ENCODE measurements around the gene DPP6. TPM values are rescaled to one million over a fixed set of nuclear protein-coding genes. Genes with fewer than 3 reads are reported as not detected.

DPP6 gene
- total RNA-seq, 4 donors from 2014 or later, result 1.8 to 33.7 (median 6.4) TPM

DNA sequence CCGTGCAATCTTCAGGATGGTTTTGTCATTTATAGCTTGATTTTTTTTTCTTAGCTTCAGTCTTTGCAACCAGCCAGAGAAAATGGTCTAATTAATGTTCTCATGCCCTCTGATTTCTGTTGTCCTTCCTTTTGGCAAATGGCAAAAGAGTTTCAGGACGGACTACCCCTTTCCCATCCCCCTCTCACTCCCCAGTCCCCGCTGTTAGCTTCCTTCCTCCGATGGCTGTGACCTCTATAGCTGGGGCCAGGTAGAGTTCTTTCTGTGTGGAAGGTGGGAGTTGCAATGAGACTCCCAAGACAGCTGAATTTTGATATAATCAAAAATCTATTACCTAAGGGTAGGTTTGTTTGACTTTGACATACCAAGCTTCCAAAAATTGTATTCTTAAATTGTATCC is 588.7 kb downstream of the DPP6 start:
- in situ Hi-C loops (cut with MboI; ENCODE audit: low pct_ligation_motif_present in 1 of 4, low pct_unique_long_range_greater_than_20kb in 1 of 4, low sequenced_read_pairs in 3 of 4), result no loop called here
- DNase-seq, result no peak
- Histone ChIP-seq H3K4me1 (no peaks in the 10 kb centered on the region), H3K36me3 (no peaks in the 10 kb centered on the region), H3K27me3 (no peaks in the 10 kb centered on the region), H3K27ac (no peak overlapping the region), H3K4me3 (no peak overlapping the region), H3K9me3 (no peaks in the 10 kb centered on the region)
- WGBS, 2 donors (ENCODE audit: low coverage in 1 of 2), result 0 to 69% methylated on average over 1 to 4 of the region's 4 CpGs
- TF ChIP-seq EP300 (IDR thresholded peaks at IDR 0.05; ENCODE audit: low read depth) (no peak), POLR2AphosphoS5 (IDR thresholded peaks at IDR 0.05) (no peak), POLR2A (IDR thresholded peaks at IDR 0.05) (no peak)
- TF ChIP-seq, protein P1, sequence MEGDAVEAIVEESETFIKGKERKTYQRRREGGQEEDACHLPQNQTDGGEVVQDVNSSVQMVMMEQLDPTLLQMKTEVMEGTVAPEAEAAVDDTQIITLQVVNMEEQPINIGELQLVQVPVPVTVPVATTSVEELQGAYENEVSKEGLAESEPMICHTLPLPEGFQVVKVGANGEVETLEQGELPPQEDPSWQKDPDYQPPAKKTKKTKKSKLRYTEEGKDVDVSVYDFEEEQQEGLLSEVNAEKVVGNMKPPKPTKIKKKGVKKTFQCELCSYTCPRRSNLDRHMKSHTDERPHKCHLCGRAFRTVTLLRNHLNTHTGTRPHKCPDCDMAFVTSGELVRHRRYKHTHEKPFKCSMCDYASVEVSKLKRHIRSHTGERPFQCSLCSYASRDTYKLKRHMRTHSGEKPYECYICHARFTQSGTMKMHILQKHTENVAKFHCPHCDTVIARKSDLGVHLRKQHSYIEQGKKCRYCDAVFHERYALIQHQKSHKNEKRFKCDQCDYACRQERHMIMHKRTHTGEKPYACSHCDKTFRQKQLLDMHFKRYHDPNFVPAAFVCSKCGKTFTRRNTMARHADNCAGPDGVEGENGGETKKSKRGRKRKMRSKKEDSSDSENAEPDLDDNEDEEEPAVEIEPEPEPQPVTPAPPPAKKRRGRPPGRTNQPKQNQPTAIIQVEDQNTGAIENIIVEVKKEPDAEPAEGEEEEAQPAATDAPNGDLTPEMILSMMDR (IDR thresholded peaks at IDR 0.05), result no peak
- intact Hi-C loops (cut with DNase I; ENCODE audit: low total_unique reads), result no loop called here

- intact Hi-C loops (cut with DNase I; ENCODE audit: low total_unique reads), result no loop called here
- DNase-seq, result no peak
- in situ Hi-C loops (cut with MboI; ENCODE audit: low pct_ligation_motif_present in 1 of 4, low pct_unique_long_range_greater_than_20kb in 1 of 4, low sequenced_read_pairs in 3 of 4), result no loop called here
- H3K27me3 ChIP-seq, result no peaks in the 10 kb centered on the region
- WGBS, 2 donors (ENCODE audit: low coverage in 1 of 2), result 80 to 88% methylated on average over 2 to 3 of the region's 3 CpGs
- H3K27ac ChIP-seq, result no peak overlapping the region
- H3K36me3 ChIP-seq, result no peaks in the 10 kb centered on the region
- H3K4me3 ChIP-seq, result no peak overlapping the region
- H3K9me3 ChIP-seq, result no peaks in the 10 kb centered on the region
- no peaks in the 10 kb centered on the region for H3K4me1 ChIP-seq
- TF ChIP-seq EP300 (IDR thresholded peaks at IDR 0.05; ENCODE audit: low read depth) (no peak), POLR2A (IDR thresholded peaks at IDR 0.05) (no peak), POLR2AphosphoS5 (IDR thresholded peaks at IDR 0.05) (no peak)
- TF ChIP-seq, protein P1 (IDR thresholded peaks at IDR 0.05), result no peak
Measured at GRCh38 chr7:154644366-154644765, 592.2 kb downstream of the DPP6 start.

DNA sequence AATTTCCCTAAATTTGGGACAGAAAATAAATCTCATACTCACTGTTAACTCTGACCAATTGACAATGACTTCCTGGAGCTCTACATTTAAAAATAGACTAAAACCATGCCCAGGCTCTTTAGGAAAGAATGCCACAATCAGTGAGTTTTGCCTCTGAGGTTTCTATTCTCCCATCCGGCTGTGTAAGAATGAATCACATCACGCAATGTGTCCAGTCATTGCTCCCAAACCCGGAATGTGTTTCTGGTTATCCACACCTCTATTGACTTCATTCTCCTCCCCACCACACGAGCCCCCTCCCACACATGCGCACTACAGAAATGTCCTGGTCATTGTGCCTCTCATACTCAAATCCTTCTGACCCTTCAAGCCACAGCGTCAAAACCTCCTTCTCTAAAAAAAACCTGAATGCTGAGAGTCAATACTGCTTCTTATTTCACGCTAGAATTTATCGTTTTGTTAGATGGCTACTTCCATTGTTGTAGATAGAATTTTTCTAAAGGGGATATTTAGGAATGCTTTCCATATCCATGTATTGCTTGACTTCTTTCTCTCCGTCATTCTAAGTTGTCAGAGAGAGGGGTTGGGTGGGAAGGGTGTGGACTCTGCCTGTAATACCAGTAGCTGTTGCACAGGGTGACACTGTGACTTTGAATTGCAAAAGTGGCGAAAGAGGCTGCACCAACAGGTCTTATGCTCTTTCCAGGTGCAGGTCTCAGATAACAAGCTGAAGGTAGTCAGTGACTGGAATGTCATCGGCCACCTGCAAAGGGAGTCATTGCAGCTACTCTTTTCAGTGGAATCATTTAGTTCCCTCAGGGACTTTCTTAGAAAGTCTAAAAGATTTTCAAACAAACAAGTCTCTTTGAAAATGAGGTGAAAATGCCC is 594.2 kb downstream of the DPP6 start:
- in situ Hi-C loops (cut with MboI; ENCODE audit: low pct_ligation_motif_present in 1 of 4, low pct_unique_long_range_greater_than_20kb in 1 of 4, low sequenced_read_pairs in 3 of 4), result no loop called here
- DNase-seq, result no peak

GRCh38 chr7:154647625-154648024 is 595.4 kb downstream of the DPP6 start:
- no peak for DNase-seq
- in situ Hi-C loops (cut with MboI; ENCODE audit: low pct_ligation_motif_present in 1 of 4, low pct_unique_long_range_greater_than_20kb in 1 of 4, low sequenced_read_pairs in 3 of 4), result no loop called here
- intact Hi-C loops (cut with DNase I; ENCODE audit: low total_unique reads), result no loop called here
- no peak overlapping the region for H3K4me3 ChIP-seq
- TF ChIP-seq POLR2A (IDR thresholded peaks at IDR 0.05), result no peak
- TF ChIP-seq EP300 (IDR thresholded peaks at IDR 0.05; ENCODE audit: low read depth), result no peak
- no peak for TF ChIP-seq POLR2AphosphoS5 (IDR thresholded peaks at IDR 0.05)
- TF ChIP-seq, protein P1 (IDR thresholded peaks at IDR 0.05), result no peak
- no peaks in the 10 kb centered on the region for H3K27me3 ChIP-seq
- H3K4me1 ChIP-seq, result no peaks in the 10 kb centered on the region
- 91 to 92% methylated on average over 12 of the region's 12 CpGs for WGBS, 2 donors (ENCODE audit: low coverage in 1 of 2)
- no peak overlapping the region for H3K27ac ChIP-seq
- H3K36me3 ChIP-seq, result no peaks in the 10 kb centered on the region
- no peaks in the 10 kb centered on the region for H3K9me3 ChIP-seq

More for the DNA sequence above, 594.2 kb downstream of the DPP6 start:
- Histone ChIP-seq H3K4me3 (no peak overlapping the region), H3K36me3 (no peaks in the 10 kb centered on the region), H3K9me3 (no peaks in the 10 kb centered on the region), H3K27ac (no peak overlapping the region), H3K4me1 (no peaks in the 10 kb centered on the region), H3K27me3 (no peaks in the 10 kb centered on the region)
- TF ChIP-seq POLR2AphosphoS5 (IDR thresholded peaks at IDR 0.05) (no peak), POLR2A (IDR thresholded peaks at IDR 0.05) (no peak), EP300 (IDR thresholded peaks at IDR 0.05; ENCODE audit: low read depth) (no peak)
- TF ChIP-seq, protein P1 (IDR thresholded peaks at IDR 0.05), result no peak
- 80 to 86% methylated on average over 1 to 11 of the region's 11 CpGs for WGBS, 2 donors (ENCODE audit: low coverage in 1 of 2)
- intact Hi-C loops (cut with DNase I; ENCODE audit: low total_unique reads), result no loop called here

All from transverse colon (tissue), 4 donors.